ENCODE results near the gene MAP6. TPM values are rescaled to one million over a fixed set of nuclear protein-coding genes. Genes with fewer than 3 reads are reported as not detected.

The MAP6 gene
- total RNA-seq, 4 donors from 2014 or later: 0.35 to 5.0 (median 0.75) TPM

- no peaks in the 10 kb centered on the region for H3K9me3 ChIP-seq
- no peak overlapping the region for H3K4me3 ChIP-seq
- no peaks in the 10 kb centered on the region for H3K36me3 ChIP-seq
- no peaks in the 10 kb centered on the region for H3K27me3 ChIP-seq
- peak overlapping the region in 1 of 4 donors; percentile 85 for H3K27ac ChIP-seq
- no peak for TF ChIP-seq CTCF (IDR thresholded peaks at IDR 0.05)
- TF ChIP-seq POLR2A (IDR thresholded peaks at IDR 0.05): no peak
- no peak for DNase-seq
- H3K4me1 ChIP-seq: peaks cover 0 to 18% (median 0%) of the 10 kb centered on the region in 4 donors
Observed at GRCh38 chr11:75553182-75553581, 115.7 kb downstream of the MAP6 start.

GRCh38 chr11:75549370-75549958 is 119.4 kb downstream of the MAP6 start:
- TF ChIP-seq POLR2A (IDR thresholded peaks at IDR 0.05): no peak
- TF ChIP-seq CTCF (IDR thresholded peaks at IDR 0.05): no peak
- Histone ChIP-seq H3K27me3 (no peaks in the 10 kb centered on the region), H3K4me1 (peaks cover 0 to 6% (median 0%) of the 10 kb centered on the region in 4 donors), H3K27ac (no peak overlapping the region), H3K4me3 (no peak overlapping the region), H3K9me3 (no peaks in the 10 kb centered on the region), H3K36me3 (no peaks in the 10 kb centered on the region)
- no peak for DNase-seq

GRCh38 chr11:75548595-75549272 is 120.1 kb downstream of the MAP6 start:
- Histone ChIP-seq H3K4me1 (peaks cover 0 to 6% (median 0%) of the 10 kb centered on the region in 4 donors), H3K27me3 (no peaks in the 10 kb centered on the region), H3K4me3 (no peak overlapping the region), H3K36me3 (no peaks in the 10 kb centered on the region), H3K9me3 (no peaks in the 10 kb centered on the region), H3K27ac (no peak overlapping the region)
- no peak for TF ChIP-seq POLR2A (IDR thresholded peaks at IDR 0.05)
- TF ChIP-seq CTCF (IDR thresholded peaks at IDR 0.05): no peak
- DNase-seq: no peak

GRCh38 chr11:75547617-75548058 is 121.2 kb downstream of the MAP6 start:
- Histone ChIP-seq H3K27ac (no peak overlapping the region), H3K9me3 (no peaks in the 10 kb centered on the region), H3K4me1 (peaks cover 0 to 6% (median 0%) of the 10 kb centered on the region in 4 donors), H3K27me3 (no peaks in the 10 kb centered on the region), H3K36me3 (no peaks in the 10 kb centered on the region), H3K4me3 (no peak overlapping the region)
- TF ChIP-seq POLR2A (IDR thresholded peaks at IDR 0.05) (no peak), CTCF (IDR thresholded peaks at IDR 0.05) (peak in 5 of 6 experiments; percentile 59 to 86 (median 78))
- DNase-seq: peak in 2 of 3 donors; percentile 37 to 83

- H3K4me3 ChIP-seq: no peak overlapping the region
- DNase-seq: no peak
Observed at GRCh38 chr11:75547177-75547576, 121.7 kb downstream of the MAP6 start.

More at GRCh38 chr11:75547177-75547576, 121.7 kb downstream of the MAP6 start:
- no peak for TF ChIP-seq CTCF (IDR thresholded peaks at IDR 0.05)
- no peak for TF ChIP-seq POLR2A (IDR thresholded peaks at IDR 0.05)
- Histone ChIP-seq H3K27me3 (no peaks in the 10 kb centered on the region), H3K36me3 (no peaks in the 10 kb centered on the region), H3K4me1 (peaks cover 0 to 6% (median 0%) of the 10 kb centered on the region in 4 donors), H3K27ac (no peak overlapping the region), H3K9me3 (no peaks in the 10 kb centered on the region)

All from Peyer's patch (tissue), 4 donors.